Measurements from ENCODE around the gene UBE2E2. TPM values are rescaled to one million over a fixed set of nuclear protein-coding genes. Genes with fewer than 3 reads are reported as not detected.

Gene UBE2E2
- total RNA-seq, 1 donor from 2014 or later, result 13.9 TPM

DNA sequence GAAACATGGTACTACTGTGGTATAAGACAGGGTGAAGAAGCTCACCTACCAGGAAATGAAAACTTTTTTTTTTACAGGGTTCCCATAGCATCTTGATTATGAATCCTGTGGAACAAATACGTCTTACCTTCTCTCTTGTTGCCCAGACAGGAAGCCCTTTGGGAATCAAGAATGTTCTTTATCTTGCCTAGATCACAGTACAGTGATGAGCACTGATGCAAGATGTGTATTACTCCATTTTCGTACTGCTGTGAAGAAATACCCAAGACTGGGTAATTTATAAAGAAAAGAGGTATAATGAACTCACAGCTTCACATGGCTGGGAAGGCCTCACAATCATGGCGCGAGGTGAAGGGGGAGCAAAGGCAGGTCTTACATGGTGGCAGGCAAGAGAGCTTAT is 281.3 kb downstream of the UBE2E2 start:
- DNase-seq (ENCODE audit: low spot score), result no peak
- Mint-ChIP-seq H3K4me3 (no peak overlapping the region), H3K27me3 (ENCODE audit: insufficient read depth) (no peaks in the 10 kb centered on the region), H3K27ac (no peak overlapping the region), H3K9me3 (peaks cover 22% of the 10 kb centered on the region), H3K4me1 (ENCODE audit: low read depth) (no peaks in the 10 kb centered on the region), H3K36me3 (ENCODE audit: low read depth) (no peaks in the 10 kb centered on the region)
- intact Hi-C loops (cut with micrococcal nuclease), result no loop called here

DNA sequence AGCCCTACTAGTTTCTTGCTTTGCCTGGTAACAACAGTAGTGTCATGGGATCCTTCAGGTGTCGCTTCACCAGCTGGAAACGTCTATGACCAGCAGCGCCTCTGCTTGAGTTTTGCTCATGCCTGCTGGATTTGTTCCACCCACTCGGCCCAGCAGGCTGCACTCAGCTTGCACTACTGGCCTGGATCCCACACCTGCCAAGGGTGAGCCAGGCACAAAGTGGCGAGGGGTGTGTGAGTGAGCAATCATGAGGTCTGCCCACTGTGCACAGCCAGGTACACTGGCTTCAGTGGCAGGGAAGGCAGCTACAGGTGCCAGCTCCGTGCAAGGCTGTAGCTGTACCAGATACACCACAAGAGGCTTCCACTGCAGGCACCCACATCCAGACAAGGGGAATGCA is 282.8 kb downstream of the UBE2E2 start:
- Mint-ChIP-seq H3K9me3 (peaks cover 19% of the 10 kb centered on the region), H3K4me1 (ENCODE audit: low read depth) (no peaks in the 10 kb centered on the region), H3K27ac (no peak overlapping the region), H3K27me3 (ENCODE audit: insufficient read depth) (no peaks in the 10 kb centered on the region), H3K36me3 (ENCODE audit: low read depth) (no peaks in the 10 kb centered on the region), H3K4me3 (no peak overlapping the region)
- DNase-seq (ENCODE audit: low spot score), result no peak
- intact Hi-C loops (cut with micrococcal nuclease), result no loop called here

DNA sequence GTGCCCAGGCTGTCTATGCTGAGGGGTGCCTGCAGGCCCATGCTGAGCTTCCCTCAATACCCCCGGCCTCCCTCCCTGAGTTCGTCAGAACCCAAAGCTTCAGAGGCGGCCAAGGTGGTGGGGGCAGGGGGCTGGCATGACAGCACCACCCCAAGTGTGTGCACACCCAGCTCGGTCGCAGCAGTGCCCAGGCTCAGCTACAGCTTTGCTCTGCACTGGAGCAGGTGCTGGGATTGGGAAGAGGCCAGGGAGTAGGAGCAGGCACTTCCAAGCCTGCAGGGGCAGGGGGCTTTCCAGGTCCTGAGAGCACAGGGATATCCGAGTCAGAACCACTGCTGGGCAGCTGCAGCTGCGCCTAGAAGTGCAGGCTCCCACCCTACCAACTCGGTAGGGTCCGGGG is 283.9 kb downstream of the UBE2E2 start:
- intact Hi-C loops (cut with micrococcal nuclease), result no loop called here
- Mint-ChIP-seq H3K9me3 (peaks cover 19% of the 10 kb centered on the region), H3K27me3 (ENCODE audit: insufficient read depth) (no peaks in the 10 kb centered on the region), H3K27ac (no peak overlapping the region), H3K4me1 (ENCODE audit: low read depth) (no peaks in the 10 kb centered on the region), H3K36me3 (ENCODE audit: low read depth) (no peaks in the 10 kb centered on the region), H3K4me3 (no peak overlapping the region)
- DNase-seq (ENCODE audit: low spot score), result no peak

DNA sequence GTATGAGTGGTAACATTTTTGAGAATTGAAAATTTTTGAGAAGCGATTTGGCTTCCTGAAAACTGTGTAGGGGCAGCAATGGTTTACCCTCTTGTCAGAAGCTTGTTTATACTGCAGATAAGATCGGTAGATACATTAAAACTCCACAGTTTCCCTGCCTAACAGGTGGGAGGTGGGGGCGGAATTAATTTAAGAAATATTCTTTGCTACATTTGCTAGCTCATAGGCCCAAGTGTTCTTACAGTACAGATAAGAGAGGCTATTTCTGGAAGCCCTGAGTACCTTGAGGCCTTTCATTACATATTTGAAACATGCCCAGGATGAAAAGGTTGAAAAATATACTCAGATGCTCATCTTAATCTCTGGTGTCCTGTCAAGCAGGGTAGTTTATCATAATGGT is 285.5 kb downstream of the UBE2E2 start:
- DNase-seq (ENCODE audit: low spot score), result no peak
- H3K9me3 Mint-ChIP-seq, result peaks cover 19% of the 10 kb centered on the region
- H3K36me3 Mint-ChIP-seq (ENCODE audit: low read depth), result no peaks in the 10 kb centered on the region
- H3K4me1 Mint-ChIP-seq (ENCODE audit: low read depth), result no peaks in the 10 kb centered on the region
- no peak overlapping the region for H3K27ac Mint-ChIP-seq
- no peaks in the 10 kb centered on the region for H3K27me3 Mint-ChIP-seq (ENCODE audit: insufficient read depth)
- no peak overlapping the region for H3K4me3 Mint-ChIP-seq
- intact Hi-C loops (cut with micrococcal nuclease), result no loop called here

DNA sequence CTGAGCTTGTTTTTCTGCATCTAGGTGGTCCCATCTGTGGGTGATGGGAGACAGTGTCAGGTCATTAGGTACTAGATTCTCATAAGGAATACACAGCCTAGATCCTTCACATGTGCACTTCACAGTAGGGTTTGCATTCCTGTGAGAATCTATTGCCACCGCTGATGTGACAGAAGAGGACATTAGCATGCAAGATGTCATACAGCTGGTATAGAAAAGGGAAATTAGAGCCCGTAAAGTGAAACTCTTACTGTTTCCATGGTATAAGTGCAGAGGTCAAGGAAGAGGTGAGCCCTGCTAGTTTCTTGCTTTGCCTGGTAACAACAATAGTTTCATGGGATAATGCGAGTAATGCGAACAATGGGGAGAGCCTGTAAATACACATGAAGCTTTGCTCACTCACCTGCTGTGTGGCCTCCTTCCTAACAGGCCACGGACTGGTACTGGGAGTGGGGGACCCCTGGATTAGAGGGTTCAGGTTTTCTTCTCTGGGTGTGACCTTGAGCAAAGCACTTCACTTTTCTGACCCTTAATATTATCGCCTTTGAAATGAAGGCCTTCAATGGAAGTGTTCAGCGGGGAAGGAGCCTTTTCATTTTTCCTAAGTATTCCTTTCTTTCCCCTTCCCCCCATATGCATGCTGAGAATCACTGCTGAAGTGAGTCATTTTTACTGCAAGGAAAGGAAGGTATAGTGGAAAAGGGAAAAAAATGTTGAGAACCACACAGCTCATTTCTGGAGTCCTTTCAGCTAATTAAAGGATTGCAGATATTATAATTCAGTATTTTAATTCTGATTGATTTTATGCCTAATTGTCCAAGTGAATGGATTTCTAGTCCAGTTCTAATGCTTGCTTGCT is 286.4 kb downstream of the UBE2E2 start:
- intact Hi-C loops (cut with micrococcal nuclease), result no loop called here
- DNase-seq (ENCODE audit: low spot score), result no peak
- H3K27me3 Mint-ChIP-seq (ENCODE audit: insufficient read depth), result no peaks in the 10 kb centered on the region
- H3K9me3 Mint-ChIP-seq, result peaks cover 14% of the 10 kb centered on the region
- H3K27ac Mint-ChIP-seq, result no peak overlapping the region
- no peaks in the 10 kb centered on the region for H3K36me3 Mint-ChIP-seq (ENCODE audit: low read depth)
- H3K4me1 Mint-ChIP-seq (ENCODE audit: low read depth), result no peaks in the 10 kb centered on the region
- no peak overlapping the region for H3K4me3 Mint-ChIP-seq

DNA sequence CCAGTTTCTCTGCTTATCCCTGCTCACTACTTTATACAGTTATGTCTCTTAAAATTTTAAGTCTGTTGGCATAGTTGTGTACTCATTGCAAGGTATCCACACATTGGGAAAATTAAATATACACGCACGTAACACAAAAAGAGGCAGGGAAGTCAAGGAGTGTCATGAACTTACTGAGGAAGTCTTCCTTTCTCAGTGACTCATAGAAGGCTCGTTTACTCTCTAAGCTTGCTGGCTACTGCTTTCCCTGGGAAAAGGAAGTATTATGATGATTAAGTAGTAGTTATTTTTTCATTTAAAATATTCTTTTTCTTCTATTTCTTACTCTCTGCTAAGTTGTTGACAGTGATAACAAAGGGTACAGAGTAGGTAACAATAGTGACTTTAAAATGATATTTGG is 287.3 kb downstream of the UBE2E2 start:
- no peak for DNase-seq (ENCODE audit: low spot score)
- no peaks in the 10 kb centered on the region for H3K36me3 Mint-ChIP-seq (ENCODE audit: low read depth)
- no peak overlapping the region for H3K27ac Mint-ChIP-seq
- H3K9me3 Mint-ChIP-seq, result peaks cover 9% of the 10 kb centered on the region
- H3K4me1 Mint-ChIP-seq (ENCODE audit: low read depth), result no peaks in the 10 kb centered on the region
- intact Hi-C loops (cut with micrococcal nuclease), result no loop called here
- no peaks in the 10 kb centered on the region for H3K27me3 Mint-ChIP-seq (ENCODE audit: insufficient read depth)
- H3K4me3 Mint-ChIP-seq, result no peak overlapping the region

DNA sequence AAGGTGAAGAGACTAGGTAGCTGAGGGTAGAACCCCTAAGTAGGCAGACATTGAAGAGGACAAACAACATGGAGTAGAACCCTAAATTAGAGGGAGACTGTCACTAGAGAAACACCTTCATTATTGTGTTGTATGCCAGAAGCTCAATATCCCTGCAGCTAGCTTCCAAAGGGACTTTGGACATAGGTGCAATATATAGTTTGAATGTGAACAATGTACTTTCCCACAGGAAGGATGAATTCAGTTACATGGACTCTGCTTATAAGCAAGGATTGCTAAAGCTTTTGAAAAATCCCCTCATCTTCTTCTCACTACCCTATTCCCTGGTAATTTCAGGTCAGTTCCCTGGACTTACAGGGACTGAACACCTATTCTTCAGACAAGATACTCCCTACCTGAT is 288.9 kb downstream of the UBE2E2 start:
- peaks cover 8% of the 10 kb centered on the region for H3K9me3 Mint-ChIP-seq
- H3K4me1 Mint-ChIP-seq (ENCODE audit: low read depth), result no peaks in the 10 kb centered on the region
- intact Hi-C loops (cut with micrococcal nuclease), result no loop called here

DNA sequence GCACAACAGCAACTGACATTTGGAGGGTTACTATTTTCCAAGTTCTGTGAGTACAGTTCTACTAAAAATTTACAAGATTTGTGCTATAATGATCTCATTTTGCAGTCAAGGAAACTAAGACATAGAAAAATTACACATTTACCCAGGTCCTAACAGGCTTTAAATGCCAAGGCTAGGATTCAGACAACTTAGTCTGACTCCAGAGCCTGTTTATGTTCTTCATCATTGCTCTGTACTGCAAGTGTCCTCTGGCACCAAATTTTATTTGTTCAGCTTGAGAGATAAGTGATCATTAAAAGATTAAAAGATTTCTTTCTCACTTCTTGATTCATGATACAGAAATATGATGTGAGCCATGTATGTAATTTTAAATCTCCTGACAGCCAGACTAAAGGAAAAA is 290.8 kb downstream of the UBE2E2 start:
- peaks cover 5% of the 10 kb centered on the region for H3K9me3 Mint-ChIP-seq
- H3K36me3 Mint-ChIP-seq (ENCODE audit: low read depth), result no peaks in the 10 kb centered on the region
- H3K4me3 Mint-ChIP-seq, result no peak overlapping the region
- intact Hi-C loops (cut with micrococcal nuclease), result no loop called here
- H3K27me3 Mint-ChIP-seq (ENCODE audit: insufficient read depth), result no peaks in the 10 kb centered on the region
- H3K27ac Mint-ChIP-seq, result no peak overlapping the region
- no peaks in the 10 kb centered on the region for H3K4me1 Mint-ChIP-seq (ENCODE audit: low read depth)
- no peak for DNase-seq (ENCODE audit: low spot score)

More for the DNA sequence above, 288.9 kb downstream of the UBE2E2 start:
- H3K27ac Mint-ChIP-seq, result no peak overlapping the region
- DNase-seq (ENCODE audit: low spot score), result no peak
- H3K36me3 Mint-ChIP-seq (ENCODE audit: low read depth), result no peaks in the 10 kb centered on the region
- no peak overlapping the region for H3K4me3 Mint-ChIP-seq
- H3K27me3 Mint-ChIP-seq (ENCODE audit: insufficient read depth), result no peaks in the 10 kb centered on the region

DNA sequence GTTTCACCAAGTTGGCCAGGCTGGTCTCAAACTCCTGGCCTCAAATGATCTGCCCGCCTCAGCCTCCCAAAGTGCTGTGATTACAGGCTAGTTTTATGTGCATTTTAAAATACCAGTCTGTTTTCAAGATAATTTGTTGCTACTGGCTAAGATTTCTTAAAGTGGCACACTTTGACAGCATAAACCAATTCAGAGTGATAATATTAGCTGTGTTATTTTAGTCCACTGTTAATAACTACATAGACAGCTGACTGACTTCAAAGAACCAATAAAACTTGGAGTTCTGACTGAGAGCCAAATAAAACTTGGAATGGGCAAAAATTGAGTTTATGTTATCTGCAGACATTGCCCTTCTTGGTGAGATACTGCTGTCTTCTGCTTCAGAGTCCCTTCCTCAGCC is 291.8 kb downstream of the UBE2E2 start:
- DNase-seq (ENCODE audit: low spot score), result no peak
- no peaks in the 10 kb centered on the region for H3K36me3 Mint-ChIP-seq (ENCODE audit: low read depth)
- H3K27me3 Mint-ChIP-seq (ENCODE audit: insufficient read depth), result no peaks in the 10 kb centered on the region
- H3K4me1 Mint-ChIP-seq (ENCODE audit: low read depth), result no peaks in the 10 kb centered on the region
- intact Hi-C loops (cut with micrococcal nuclease), result no loop called here
- peaks cover 5% of the 10 kb centered on the region for H3K9me3 Mint-ChIP-seq
- H3K27ac Mint-ChIP-seq, result no peak overlapping the region
- H3K4me3 Mint-ChIP-seq, result no peak overlapping the region

DNA sequence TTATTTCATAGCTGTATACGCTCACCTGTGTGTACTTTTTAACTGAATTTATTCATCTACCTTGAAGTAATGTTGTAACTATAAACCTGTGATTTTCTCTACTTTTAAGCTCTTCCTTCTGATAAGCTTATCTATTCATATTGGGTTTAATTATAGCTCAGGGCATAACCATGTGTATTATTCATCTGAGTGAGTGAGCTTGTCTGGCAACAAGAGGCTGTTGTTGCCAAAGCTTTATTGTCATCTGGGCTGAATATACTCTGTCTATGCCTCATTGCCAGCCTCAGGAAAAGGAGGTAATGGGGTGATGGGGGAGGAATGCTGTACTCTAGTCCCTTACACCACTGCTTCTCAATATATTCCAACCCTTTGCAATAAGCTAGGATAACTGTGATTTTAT is 292.4 kb downstream of the UBE2E2 start:
- Mint-ChIP-seq H3K27ac (no peak overlapping the region), H3K27me3 (ENCODE audit: insufficient read depth) (no peaks in the 10 kb centered on the region), H3K36me3 (ENCODE audit: low read depth) (no peaks in the 10 kb centered on the region), H3K4me1 (ENCODE audit: low read depth) (no peaks in the 10 kb centered on the region), H3K9me3 (peaks cover 5% of the 10 kb centered on the region), H3K4me3 (no peak overlapping the region)
- no peak for DNase-seq (ENCODE audit: low spot score)
- intact Hi-C loops (cut with micrococcal nuclease), result no loop called here

DNA sequence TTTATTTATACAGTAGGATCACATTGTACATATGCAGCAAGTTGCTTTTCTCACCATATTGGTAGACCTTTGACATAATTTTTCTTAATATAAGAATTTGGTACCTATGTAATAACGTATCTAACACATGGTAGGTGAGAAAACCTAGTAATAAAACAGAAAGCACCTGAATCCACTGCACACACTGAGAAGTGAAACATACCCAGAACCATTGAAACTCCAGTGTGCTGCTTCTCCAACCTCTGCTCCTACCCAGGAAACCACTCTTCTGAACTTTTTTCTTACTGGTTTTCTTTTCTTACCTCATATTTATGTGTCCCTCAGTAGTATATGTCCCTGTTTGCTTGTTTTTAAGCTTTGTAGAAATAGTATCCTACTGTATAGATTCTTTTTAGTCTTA is 293.0 kb downstream of the UBE2E2 start:
- no peaks in the 10 kb centered on the region for H3K27me3 Mint-ChIP-seq (ENCODE audit: insufficient read depth)
- DNase-seq (ENCODE audit: low spot score), result no peak
- intact Hi-C loops (cut with micrococcal nuclease), result no loop called here
- H3K4me3 Mint-ChIP-seq, result no peak overlapping the region
- no peaks in the 10 kb centered on the region for H3K36me3 Mint-ChIP-seq (ENCODE audit: low read depth)
- H3K27ac Mint-ChIP-seq, result no peak overlapping the region
- H3K9me3 Mint-ChIP-seq, result peaks cover 5% of the 10 kb centered on the region
- no peaks in the 10 kb centered on the region for H3K4me1 Mint-ChIP-seq (ENCODE audit: low read depth)

DNA sequence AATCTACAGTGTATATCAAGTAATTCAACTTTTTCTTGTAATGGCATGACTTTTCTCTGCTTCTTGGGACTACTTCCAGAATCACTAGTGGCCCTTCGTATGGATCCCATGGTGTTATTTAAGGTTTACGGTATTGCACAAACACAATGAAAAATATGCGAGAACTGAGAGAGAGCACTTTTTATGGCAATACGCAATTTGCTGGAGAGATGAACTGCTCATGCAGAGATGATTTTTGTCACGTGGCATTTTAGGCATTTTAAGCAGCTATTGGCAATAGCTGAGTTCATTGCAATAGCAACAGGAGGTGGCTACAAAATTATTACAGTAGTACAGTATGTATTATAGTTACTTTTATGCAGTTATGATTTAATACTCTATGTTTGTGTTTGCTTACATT is 294.0 kb downstream of the UBE2E2 start:
- Mint-ChIP-seq H3K4me1 (ENCODE audit: low read depth) (no peaks in the 10 kb centered on the region), H3K36me3 (ENCODE audit: low read depth) (no peaks in the 10 kb centered on the region), H3K9me3 (peaks cover 5% of the 10 kb centered on the region), H3K27ac (no peak overlapping the region), H3K4me3 (no peak overlapping the region), H3K27me3 (ENCODE audit: insufficient read depth) (no peaks in the 10 kb centered on the region)
- intact Hi-C loops (cut with micrococcal nuclease), result no loop called here
- no peak for DNase-seq (ENCODE audit: low spot score)

DNA sequence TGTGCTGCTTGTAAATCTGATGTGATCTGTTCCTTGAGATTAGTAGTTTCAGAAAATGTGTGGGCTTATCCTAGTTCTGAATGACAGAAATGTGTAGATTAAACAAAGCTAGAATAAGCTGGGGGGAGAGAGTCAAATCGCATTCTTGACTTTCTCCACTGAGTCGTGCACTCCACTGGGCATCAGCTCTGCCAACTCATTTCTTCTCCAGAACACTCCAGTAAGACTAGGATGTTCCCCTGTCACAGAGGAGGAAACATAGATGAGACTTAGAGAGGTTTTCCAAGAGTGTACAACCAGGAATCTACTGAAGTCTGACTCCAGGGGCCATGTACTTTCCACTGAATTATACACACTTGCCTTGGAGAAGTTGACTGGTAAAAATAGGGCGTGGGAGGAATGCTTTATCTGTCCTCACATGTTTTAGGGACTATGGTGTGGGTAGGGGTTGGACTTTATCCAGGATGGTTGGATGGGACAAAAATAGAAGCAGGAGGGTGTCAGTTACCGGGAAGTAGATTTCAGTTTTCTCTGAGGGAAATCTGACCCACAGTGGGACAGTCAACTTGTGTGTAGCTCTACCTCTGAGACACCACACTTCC is 298.2 kb downstream of the UBE2E2 start:
- Mint-ChIP-seq H3K9me3 (peaks cover 5% of the 10 kb centered on the region), H3K27me3 (ENCODE audit: insufficient read depth) (no peaks in the 10 kb centered on the region), H3K4me3 (no peak overlapping the region), H3K27ac (no peak overlapping the region), H3K4me1 (ENCODE audit: low read depth) (no peaks in the 10 kb centered on the region), H3K36me3 (ENCODE audit: low read depth) (no peaks in the 10 kb centered on the region)
- DNase-seq (ENCODE audit: low spot score), result no peak
- intact Hi-C loops (cut with micrococcal nuclease), result no loop called here

Measured in activated T-helper 1 cell treated with anti-CD3 and anti-CD28 coated beads, Interleukin-12 subunit alpha, Interleukin-12 subunit beta, Interleukin-2, Interleukin-4 antibody, amounts not matched to agents 30 ng/mL and 10 ng/mL and 1 ng/mL, durations not matched to agents 14 hours and 24 hours and 36 hours (primary cell).